ENCODE measurements around the gene AP3S2.
"Not testable (repeated sequence)": the region's sequence is repeated elsewhere in the genome, so short reads cannot be mapped to it uniquely, and the experiment has no call there.

Gene AP3S2

DNA sequence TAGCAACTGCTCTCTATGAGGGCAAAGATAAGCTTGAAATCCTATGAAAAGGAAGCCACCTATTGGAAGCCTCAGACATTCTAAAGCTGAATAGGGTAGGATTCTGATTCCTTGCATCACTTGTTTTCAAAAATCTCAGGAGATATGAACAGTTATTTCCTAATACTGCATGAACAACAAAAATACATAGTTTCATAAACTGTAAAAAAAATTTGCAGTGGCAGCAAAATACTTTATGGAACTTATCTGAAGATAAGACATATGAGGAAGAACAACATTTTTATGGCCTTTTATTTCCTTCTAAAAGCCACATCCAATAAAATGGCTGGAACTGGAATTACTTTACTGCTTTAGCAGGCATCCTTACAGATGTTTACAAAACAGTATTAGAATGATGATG is 29.9 kb downstream of the AP3S2 start:
- DNase-seq, result no peak

DNA sequence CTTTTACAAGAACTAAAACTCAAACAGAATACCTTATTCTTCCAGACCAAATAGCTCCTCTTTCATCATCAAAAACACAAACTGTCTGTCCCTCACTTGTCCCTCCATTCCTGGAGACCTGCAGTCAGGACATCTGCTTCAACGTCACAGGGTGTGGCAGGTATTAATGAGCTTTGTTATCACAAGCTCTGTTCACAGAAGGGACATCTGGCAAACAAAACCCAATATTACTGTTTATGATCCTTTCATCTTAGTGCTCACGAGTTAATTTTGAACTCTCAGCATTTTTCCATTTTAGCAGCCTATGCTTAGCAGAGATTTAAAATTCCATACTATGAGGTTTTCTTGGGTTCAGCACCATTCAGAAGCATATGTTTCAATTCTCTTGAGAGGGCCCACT is 32.9 kb downstream of the AP3S2 start:
- DNase-seq, result no peak

DNA sequence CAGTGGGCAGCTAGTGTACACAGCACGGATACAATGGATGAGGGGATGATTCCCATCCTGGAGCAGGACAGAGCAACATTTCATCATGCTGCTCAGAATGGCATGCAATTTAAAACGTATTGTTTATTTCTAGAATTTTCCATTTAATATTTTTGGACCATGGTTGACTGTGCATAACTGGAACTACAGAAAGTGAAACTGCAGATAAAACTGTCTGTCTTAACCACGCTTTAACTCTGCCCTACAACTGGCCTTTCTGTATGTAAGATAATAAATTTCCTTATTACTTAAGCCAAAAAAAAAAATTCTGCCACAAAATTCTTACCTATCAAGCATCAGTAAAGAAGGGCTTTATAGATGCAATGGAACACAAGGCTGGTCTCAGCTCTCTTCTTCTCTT is 33.4 kb downstream of the AP3S2 start:
- DNase-seq, result no peak

DNA sequence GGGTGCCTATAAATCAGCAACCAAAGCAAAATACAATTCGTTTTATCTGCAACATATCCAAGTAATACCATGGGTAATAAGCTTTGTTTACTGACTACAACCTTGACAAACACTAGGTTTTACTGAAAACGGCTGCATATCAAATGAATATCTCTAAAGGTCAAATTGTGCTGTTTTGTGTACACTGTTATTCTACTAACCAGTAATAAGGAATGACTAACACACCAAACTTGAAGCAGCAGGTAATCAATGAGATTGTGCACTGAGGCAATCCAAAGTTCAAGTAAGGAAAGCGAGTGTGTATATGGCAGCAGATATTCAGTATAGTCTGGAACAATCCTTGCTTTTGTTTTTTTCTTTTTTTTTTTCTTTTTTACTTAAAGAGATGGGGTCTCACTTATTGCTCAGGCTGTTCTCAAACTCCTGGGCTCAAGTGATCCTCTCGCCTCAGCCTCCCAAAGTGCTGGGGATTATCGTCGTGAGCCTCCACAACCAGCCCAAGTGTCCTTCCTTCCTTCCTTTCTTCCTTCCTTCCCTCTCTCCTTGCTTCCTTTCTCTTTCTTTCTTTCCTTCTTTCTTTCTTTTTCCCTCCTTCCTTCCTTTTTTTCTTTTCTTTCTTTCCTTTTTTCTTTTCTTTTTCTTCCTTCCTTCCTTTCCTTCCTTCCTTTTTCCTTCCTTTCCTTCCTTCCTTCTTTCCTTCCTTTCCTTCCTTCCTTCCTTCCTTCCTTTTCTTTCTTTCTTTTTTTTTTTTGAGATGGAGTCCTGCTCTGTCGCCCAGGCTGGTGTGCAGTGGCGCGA is 34.9 kb downstream of the AP3S2 start:
- DNase-seq, result no peak

DNA sequence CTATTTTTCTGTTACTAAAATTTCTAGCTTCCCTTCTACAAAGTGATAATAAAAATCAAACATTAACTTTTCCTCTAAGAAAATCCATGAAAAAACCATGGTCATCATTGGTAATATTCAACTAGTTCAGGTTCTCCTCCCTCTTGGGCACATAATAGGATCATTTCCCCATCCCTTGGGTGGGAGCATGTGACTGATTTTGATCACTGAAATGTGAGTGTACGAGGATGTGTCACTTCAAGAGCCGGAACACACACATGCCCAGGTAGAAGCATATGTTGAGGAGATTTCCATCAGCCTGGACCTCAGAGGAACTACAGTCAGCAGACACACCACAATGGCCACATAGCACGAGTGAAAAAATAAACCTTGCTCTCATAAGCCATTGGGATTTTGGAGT is 36.1 kb downstream of the AP3S2 start:
- DNase-seq, result no peak

DNA sequence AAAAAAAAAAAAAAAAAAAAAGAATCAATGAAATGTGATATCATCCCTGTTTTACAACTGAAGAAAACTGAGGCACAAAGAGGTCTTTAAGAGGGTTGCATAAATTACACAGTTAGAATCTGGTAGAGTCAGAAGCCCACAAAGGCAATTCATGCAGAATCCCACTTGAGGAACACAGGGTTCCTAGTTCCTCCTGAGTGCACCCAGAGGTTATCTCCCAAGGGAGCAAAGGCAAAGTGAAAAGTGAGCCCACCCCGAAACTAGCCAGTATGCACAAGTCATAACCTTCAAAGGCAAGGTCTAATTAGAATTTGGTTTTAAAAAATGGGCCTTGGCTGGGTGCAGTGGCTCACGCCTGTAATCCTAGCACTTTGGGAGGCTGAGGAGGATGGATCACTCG is 37.8 kb downstream of the AP3S2 start:
- no peak for DNase-seq

DNA sequence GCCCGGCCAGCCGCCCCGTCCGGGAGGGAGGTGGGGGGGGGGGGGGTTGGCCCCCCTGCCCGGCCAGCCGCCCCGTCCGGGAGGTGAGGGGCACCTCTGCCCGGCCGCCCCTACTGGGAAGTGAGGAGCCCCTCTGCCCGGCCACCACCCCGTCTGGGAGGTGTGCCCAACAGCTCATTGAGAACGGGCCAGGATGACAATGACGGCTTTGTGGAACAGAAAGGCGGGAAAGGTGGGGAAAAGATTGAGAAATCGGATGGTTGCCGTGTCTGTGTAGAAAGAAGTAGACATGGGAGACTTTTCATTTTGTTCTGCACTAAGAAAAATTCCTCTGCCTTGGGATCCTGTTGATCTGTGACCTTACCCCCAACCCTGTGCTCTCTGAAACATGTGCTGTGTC is 38.9 kb downstream of the AP3S2 start:
- DNase-seq, result not testable (repeated sequence)

DNA sequence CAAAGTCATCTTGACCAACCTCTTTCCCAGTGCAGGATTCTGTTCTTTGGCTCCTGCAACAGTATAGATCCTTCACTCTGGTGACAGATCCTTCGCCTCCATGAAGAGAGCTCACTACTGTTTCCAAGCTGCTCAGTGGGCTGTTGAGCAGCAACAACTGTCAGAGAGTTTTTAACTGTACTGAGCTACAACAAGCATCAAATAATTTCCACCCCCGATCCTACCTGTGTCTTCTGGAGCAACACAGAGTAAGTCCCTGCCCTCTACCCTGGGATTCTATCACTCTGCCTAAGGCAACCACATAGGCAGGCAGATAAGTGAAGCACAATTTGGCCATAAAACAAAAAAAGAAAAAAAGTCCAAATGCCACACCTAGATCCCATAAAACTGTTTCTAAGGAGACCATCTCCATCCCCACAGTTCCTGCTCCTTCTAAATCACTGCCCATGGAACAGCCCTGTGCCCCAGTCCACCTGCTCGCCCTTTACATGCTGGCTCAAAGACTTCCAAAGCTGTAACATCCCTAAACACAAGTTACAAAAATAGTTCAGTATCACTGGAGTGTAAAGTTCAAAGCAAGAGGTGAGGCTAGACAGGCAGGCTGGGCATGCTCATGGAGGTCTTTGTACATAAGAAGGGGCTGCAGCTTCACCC is 41.3 kb downstream of the AP3S2 start:
- DNase-seq, result no peak

DNA sequence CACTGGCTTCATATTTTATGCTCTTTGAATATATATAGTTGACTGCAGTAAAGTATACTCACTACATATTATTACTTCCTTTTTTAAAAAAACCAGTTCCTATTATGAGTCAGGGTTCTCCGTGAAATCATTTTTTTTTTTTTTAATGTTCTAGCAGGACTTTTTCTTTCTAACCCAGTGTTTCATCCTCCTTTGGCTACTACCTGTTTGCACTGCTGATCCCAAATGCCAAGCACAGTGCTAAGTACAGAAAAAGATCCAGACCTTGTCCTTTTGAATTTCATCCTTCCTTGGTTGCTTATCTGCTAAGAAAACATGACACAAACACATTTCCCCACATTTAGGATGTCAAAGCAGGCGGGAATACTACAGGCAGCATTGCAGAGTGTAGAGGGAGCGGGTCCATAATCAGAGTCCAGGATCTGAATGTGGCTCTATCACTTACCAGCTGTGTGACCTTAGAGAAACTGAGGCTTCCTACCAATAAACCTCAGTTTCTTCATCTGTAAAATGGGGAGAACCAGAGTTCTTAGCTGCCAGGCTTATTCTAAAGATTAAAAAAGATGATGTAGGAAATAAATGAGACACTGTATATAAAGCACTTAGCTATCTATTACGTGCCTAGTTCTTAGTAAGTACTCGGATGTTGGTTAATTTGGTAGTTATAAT is 42.0 kb downstream of the AP3S2 start:
- DNase-seq, result no peak

DNA sequence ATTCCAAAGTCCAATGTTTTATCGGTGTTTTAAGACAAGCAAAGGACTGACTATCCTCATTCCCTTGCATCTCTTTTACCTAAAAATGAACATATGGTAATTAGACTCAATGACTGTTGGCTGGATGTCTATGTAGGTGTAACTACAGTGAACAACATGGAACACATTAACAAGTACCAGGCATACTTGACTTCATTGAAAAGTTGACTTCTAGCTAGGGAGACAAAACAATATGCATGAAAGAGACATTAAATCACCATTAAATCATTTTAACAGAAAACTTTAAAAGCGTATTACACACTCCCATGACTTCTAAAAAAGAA is 44.9 kb downstream of the AP3S2 start:
- no peak for DNase-seq

DNA sequence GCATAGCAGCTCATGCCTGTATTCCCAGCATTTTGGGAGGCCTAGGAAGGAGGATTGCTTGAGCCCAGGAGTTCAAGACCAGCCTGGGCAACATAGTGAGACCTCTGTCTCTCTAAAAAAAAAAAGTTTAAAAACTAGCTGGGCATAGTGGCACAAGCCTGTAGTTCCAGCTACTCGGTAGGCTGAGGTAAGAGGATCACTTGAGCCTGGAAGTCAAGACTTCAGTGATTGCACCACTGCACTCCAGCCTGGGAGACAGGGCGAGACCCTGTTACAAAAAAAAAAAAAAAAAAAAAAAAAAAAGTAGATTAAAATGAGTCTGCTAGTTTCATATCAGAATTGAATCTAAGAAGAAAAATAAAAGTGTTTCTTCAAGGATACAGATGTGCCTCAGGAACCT is 46.7 kb downstream of the AP3S2 start:
- no peak for DNase-seq

DNA sequence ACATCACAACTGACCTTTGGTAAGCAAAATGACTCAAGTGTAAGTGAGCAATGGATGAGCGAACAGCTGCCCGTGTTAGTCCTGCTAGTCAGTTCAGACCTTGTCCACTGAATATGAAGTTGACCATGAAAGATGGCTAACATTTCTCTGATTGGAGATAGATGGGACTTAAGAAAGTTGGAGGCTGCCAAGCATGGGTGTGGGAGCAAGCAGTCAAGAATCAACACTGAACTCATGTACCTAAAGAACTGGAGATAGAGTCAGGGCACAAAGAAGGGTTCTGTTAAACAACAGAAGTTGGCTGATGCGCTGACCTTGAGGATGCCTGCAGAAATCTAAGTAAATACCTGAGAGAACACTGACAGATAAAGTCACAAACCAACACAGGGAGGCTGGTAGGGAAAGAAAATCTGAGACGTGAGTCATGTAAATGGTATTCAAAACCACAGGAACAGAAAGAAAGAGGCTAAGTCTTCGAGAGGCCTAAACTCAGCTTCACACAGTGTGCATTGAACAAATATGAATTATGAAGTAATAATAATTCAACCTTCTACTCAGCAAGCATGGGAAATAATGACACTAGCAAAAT is 48.4 kb downstream of the AP3S2 start:
- no peak for DNase-seq

DNA sequence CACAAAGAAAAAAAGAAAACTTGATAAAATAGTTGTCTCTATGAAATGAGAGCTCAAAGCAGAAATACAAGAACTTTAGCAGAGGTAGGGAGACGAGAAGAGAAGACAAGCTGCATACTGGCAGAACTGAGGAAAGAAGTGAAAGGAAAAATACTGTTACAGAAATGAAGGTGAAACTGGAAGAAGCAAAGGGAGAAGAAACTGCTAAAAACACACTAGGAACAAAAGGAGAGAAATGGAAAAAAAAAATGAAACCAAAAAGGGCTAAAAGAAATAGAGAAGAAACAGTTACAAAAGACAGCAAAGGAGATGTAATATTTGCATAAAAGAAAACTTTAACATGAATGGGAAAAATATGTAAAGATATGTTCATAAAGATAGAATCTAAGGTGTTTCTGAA is 51.8 kb downstream of the AP3S2 start:
- DNase-seq, result no peak

DNA sequence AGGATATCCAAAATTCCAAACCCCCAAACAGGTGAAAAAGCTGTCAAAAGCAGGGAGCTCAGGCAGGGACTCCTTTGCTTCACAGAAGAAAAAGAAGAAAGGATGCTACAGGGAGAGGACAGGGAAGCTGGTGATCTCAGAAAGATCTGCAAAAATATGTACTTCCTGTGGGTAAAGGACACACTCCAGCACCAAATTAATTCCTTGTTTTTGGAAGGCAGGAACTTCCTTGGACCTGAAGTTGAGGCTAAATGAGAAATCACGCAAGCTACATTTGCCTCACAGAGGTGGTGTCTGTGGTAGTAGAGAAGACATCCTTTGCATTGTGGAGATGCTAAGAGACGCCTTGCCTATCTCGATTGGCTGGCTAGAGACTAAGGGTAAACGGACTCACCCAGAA is 52.5 kb downstream of the AP3S2 start:
- no peak for DNase-seq

DNA sequence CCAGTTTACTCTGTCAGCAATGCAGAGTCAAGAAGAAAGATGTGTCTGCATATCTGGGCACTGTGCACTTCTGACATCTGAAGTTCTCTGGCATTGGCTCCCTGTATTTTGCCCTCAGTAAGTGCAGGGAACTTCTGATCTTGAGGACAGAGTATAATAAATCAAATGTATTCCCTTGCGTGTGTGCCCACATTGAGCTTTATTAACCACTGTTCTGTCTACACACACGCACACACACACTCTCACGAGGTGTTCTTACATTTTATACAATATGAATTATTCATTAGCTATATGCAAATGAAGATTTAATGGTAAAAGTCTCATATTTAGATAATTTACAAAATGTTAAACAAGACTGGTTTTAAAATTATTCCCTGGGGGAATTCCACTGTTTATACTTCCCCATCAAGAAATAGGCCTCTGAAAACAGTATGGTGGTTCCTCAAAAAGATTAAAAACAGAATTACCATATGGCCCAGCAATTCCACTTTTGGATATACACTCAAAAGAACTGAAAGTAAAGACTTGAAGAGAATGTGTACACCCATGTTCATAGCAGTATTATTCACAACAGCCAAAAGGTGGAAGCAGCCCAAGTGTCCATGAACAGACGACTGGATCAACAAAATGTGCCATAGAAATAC is 54.5 kb downstream of the AP3S2 start:
- no peak for DNase-seq

DNA sequence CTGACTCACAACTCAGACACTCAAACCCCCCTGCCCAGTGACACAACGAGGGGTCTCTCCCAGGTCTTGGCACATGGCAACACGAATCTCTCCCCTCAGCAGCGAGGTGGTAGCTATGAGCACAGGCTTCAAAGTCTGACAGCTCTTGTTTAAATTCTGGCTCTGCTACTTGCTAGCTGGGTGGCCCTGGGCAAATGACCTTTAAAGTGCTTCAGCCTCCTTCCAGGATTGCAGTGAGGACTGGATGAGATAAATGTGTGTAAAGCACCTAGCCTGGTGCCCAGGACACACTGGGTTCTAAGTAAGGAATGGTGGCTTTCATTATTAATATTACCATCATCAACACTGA is 56.0 kb downstream of the AP3S2 start:
- DNase-seq, result no peak

DNA sequence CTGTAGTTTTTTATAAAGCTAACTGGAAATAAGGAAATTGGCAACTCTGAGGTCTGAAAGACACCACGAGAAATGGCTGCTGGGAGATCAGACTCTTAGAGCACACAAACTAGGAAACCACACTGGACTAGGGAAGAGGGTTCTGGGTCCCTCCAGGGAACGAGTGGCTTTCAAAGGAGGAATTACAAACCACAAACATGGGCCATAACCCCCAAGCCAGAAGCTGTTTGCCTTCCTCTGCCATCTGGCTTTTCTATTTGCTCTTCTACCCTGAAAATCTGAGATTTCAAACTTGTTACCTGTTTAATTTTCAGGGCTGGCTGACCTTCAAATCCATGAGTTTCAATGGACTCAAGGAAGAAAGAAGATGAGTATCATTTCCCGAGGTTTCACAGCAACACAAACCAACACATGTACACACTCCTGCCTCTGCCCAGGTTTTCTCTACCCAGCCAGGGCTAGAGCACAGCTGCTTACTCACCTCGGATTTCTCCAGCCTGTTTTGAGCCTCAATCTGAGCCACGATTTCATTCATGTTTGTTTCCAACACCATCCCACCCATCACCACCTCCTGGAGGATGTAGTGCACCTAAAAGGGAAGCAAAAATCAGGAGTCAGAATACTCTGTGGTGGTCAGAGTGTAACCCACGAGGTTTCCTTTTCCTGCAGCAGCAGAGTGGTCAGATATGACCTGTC is 56.5 kb downstream of the AP3S2 start:
- no peak for DNase-seq

DNA sequence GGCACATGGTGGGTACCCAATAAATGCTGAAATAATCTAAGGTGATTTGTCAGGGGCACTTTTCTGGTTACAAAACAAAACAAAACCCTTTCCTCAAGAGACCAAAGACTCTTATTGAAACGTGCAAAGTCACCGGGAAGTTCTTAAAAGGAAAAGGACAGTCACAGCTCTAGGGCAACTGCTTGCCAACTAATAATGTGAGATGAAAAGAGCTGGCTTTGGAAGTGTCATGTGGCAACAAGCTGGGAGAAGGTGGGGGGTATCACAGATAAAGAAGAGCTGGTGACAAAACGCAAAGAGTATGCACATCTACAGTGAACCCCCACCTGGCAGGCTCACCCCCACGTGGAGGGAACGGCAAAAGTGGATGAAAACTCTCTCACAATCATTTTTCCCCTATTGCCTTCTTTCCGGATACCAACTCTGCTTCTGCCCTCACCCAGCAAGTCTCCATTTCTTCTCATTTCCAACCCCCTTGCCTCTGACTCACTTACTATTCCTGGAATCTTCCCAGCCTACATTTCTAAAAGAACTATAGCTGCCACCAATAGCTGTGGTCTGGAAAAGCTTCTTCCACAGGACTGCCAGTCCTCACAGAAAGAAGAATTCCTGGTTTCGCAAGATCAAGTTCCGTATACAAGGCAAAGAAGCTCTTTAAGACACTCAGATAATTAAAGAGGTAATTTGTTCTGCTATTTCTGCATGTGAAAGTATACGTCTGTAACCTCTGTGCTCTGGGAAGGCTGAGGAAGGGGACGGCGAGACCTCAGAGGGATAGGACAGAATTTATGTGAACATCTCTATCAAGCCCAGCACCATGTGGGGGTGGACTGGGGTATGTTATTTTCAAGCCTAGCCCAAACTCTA is 57.3 kb downstream of the AP3S2 start:
- DNase-seq, result no peak

DNA sequence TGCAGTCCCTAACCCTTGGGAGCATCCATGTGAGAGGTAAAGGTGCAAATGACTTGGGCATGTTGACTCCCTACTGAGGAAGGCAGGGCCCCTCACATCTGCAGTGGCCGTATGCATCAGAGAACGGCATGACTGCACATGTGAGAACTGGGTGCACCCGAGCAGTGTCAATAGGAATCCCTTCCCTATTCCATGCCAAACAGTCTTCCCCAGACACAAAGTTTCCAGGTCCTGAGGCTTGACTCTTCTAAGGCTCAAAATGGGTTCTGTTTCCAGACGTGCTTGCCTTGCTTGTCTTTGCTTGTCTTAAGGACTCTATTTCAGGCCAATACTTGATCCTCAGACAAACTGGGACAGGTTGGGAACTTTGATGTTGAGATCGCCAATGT is 58.6 kb downstream of the AP3S2 start:
- no peak for DNase-seq

DNA sequence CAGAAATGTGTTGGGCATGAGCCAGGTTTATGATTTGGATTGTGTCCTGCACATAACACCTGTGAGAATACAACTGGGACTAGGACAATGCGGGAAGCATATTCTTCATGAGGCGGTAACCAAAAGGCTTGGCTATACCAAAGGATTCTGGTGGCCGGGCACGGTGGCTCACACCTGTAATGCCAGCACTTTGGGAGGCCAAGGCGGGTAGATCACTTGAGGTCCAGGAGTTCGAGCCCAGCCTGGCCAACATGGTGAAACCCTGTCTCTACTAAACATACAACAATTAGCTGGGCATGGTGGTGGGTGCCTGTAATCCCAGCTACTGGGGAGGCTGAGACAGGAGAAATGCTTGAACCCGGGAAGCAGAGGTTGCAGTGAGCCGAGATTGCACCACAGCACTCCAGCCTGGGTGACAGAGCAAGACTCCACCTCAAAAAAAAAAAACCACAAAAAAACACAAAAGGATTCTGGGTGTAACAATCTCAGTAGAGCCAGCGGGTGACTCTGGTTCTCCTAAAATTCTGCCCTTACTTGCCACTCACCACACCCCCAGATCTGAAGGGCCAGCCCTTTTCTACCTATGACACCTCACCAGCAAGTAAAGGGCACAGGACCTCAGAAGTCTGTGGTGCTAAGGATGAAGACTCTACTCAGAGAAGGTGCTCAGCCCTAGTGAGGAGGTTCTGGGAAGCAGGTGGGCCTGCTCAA is 59.2 kb downstream of the AP3S2 start:
- not testable (repeated sequence) for DNase-seq

DNA sequence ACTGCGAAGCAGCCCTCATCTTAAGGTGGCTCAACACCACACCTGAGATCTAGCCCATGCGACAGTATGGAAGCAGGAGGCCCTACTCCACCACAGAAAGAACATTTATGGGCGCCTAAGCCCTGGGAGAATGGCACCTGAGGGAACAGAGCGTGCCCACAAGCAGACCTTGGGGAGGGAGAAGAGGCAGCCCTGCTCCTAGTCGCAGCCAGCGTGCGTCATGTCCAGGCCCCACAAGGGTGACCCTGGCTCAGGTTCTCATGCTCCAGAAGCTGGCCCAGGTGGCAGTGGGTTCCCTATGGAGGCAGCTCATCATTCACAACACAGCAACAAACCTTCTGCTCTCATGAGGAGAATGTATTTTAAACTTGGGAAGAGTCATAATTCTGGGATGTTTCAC is 59.8 kb downstream of the AP3S2 start:
- DNase-seq, result no peak

All from SIG-M5 (cell line).